M059J (cell line): ENCODE data around the gene CD74. TPM values are rescaled to one million over a fixed set of nuclear protein-coding genes. Genes with fewer than 3 reads are reported as not detected.
A peak's percentile ranks its signal among the peaks of the same experiment; 100 is the strongest.
"Not testable (repeated sequence)": the region's sequence is repeated elsewhere in the genome, so short reads cannot be mapped to it uniquely, and the experiment has no call there.

ENCODE experiments used
- DNase-seq: peaks from one replicate; pipeline ENCODE4 v3.0.0-alpha.2; 2012; ENCODE audit warnings: low read depth
- total RNA-seq: library from RNA; depleted of rRNA; stranded (reverse); fragments of >200 nt; shearing (Covaris generic); gene quantifications from 2 replicates; pipeline ENCODE4 v1.2.3, GENCODE V29; 2014; rRNA removed

The CD74 gene
- 1.8 and 6.0 TPM in 2 replicates for total RNA-seq

DNA sequence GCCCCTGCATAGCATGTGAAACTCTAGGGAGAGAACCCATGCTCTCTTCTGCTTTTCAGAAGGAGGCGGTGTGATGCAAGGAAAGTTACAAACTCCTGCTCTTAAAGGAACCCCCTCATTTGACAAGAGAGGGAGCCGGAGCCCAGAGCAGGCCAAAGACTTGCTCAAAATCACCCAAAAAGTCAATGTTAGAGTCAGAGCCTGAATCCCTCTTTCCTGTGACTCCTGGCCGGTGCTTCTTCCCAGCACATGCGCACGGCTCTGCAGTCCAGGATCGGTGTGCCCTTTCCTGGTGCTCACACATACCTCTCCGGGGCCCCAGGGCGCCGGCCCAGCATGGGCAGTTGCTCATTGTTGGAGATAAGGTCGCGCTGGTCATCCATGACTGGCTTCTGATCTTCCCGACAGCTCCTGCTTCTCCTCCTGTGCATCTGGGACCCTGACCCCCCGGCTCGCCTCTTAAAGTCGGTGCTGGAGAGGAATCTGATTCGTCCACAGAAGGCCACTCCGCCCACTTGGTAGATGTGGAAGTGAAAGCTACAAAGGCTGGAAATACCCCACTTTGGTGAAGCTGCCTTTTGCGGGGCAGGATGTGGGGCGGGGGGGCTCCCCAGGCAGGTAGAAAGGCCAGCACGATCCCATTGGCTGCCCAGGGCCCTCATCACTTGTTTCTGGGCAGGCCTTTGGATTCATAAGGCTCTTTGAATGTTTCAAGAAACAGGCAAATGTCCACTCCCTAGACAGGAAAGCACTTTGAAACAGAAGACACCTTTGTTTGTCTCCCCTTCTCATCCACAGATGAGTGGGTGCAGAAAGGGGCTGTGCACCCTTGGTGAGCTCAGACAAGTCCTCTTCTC, at the start of gene CD74:
Gene CD74, minus strand, starts transcription at position 592 of the 857 bp plus-strand sequence. Its CDS starts 161 bp downstream, at position 431.
- peak; percentile 45 for DNase-seq

DNA sequence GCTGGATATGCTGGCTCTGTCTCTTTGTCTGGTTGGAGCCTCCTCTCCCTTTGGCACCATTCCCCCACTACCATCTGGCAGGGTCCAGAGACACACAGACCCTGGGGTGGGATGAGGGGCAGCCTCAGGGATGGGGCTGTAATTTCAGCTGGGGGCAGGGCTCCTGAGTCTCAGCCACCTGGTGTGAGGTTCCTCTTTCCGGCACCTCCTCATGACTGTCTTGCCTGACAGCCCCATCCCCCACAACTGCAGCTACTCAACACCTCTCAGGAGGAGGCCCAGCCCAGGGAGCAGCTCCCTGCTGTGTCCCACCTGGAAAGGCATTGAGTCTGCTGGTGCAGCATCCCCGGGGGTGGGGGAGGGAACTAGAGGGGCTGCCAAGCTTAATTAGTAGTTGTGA, 48.5 kb upstream of the CD74 start:
- no peak for DNase-seq

DNA sequence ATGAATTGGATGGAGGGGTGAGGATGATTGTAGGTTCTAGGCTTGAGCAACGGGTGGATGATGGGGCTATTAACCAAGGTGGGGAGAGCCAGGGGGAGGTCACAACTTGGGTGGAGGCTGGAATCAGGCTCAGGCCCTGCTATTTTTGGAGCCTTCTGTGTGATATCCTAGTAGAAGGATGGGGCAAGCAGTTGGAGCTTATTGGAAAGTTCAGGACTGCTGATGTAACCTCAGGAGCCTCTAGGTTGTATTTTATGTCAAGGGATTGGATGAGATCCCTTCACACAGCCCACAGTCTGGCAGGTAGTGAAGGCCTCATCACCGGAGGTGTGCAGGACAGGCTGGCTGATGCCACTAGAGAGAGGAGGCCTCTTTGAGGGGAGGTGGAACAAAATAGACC, 48.1 kb upstream of the CD74 start:
- no peak for DNase-seq

DNA sequence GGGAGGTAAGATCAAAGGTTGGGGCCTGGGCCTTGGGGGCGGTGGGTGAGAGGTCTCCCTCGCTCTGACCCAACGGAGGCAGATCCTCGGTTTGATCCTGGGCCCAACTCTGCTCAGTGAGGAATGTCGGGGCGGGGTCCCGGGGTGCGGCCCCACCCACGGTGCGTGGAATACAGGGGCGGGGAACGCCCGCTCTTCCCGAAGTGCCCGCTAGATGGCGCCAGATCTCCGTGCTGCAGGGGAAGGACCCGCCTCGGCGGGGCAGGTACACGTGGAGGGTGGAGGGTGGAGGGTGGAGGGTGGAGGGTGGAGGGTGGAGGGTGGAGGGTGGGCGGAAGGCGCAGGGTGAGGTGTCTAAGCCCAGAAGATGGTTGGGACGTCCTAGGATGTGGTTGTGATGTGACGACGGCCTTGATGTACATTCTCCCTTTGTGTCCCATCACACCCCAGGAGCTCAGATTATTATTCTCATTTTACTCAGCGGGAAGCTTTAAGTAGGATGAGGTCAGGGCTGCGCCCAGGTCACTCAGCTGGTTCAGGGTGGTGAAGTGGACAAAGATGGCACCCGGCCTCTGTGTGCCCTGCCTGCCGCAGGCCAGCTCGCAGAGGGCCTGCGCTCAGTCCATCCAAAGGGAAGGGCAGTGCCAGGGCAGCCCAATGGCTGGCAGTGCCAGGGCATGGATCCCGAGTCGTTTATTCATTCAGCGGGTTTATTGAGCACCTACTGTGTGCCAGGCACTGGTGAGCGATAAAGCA, 46.3 kb upstream of the CD74 start:
- peak; percentile 50 for DNase-seq

DNA sequence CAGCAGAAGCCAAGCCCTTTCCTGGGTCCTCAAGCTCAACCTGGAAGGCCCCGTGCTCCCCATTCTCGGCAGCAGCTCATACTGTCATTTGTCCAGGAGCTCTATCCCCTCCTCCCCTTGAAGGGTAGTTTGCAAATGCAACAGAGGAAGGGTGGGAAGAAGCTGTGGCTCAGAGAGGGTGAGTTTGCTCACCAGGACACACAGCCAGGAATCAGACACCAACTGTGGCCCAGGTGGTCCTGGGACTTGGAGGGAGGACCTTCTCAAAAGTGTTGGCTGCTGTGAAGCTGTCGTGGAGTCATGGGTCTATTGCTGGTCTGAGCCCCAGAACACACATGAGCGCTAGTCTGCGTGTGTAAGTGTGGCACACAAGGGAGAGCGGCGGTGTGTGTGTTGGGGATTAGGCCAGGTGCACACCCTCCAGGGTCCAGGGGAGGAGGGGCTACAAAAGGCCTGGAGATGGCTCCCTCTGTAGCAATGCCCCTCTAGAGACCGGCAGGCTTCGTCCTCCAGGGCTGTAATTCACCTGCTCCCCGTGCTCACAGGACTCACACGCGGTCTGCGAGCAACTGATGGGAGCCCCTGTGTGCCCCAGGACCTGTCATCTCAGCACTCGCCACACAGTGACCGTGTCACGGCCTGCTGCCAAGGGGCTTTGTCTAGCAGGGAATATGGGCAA, 45.0 kb upstream of the CD74 start:
- no peak for DNase-seq

DNA sequence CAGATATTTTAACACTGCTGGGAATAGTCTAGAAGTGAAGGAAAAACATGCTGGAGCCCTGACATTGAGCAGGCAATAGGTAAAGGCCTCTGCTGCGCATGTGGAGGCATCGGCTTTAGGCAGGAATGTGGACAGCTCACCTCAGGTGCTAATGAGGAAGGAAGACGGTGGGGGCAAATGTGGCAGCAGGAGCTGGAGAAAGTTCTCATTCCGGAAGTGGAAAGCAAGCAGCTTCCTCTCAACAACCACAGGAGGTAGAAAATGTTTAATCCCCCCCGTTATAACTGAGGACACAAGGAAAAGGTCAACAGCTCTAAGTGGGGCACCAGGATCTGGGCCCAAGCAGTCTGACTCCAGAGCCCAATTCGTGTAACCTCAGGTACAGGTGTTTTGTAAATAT, 44.4 kb upstream of the CD74 start:
- no peak for DNase-seq

DNA sequence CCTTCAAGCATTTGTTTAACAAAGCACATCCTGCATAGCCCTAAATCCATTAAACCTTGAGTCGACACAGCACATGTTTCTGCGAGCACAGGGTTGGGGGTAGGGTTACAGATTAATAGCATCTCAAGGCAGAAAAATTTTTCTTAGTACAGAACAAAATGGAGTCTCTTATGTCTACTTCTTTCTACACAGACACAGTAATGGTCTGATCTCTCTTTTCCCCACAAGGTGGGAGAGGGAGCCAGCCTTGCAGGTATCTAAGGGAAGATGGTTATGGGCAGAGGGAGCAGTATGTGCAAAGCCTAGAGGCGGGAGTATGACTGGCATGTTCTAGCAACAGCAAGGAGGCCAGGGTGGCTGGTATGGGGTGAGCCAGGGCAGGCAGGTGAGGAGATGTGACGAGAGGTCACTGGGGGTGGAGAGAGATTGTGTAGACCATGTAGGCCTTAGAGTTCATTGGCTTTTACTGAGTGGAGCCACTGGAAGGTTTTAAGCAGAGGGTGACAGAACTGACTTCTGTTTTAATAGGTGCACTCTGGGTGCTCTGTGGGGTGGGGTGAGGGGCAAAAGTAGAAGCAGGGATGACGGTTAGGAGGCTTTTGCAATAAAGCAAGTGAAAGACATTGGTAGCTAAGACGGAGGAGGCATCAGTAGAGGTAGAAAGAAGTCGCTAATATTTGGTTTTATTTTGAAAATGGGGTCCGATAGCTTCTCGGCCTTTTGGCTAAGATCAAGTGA, 42.0 kb upstream of the CD74 start:
- DNase-seq, result no peak

DNA sequence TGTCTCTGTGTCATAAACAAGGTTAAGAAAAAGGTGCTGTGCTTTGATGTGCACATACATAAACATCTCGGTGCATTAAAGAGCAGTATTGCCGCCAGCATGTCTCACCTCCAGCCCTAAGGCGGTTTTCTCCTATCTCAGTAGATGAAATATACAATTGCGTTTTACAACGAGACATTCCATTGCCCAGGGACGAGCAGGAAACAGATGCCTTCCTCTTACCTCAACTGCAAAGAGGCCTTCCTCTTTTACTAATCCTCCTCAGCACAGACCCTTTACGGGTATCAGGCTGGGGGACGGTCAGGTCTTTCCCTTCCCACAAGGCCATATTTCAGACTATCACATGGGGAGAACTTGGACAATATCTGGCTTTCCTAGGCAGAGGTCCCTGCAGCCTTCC, 41.3 kb upstream of the CD74 start:
- DNase-seq, result not testable (repeated sequence)

DNA sequence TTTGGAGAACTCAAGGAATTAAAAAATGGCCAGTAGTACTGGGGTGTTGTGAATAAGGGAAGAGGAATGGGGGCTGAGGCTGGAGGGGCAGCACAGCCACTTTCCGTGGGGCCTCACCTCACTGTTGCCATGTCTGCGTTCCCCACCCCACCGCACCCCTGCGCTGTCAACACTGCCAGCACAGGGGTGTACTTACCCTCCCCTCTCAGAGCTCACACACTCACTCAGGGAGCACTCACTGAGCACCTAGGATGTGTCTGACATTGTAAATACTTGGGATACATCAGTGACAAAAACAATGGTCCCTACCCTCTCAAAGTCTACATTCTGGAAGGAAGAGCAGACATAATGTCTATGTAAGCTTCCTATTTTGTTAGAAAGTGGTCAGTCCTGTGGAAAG, 40.2 kb upstream of the CD74 start:
- no peak for DNase-seq

DNA sequence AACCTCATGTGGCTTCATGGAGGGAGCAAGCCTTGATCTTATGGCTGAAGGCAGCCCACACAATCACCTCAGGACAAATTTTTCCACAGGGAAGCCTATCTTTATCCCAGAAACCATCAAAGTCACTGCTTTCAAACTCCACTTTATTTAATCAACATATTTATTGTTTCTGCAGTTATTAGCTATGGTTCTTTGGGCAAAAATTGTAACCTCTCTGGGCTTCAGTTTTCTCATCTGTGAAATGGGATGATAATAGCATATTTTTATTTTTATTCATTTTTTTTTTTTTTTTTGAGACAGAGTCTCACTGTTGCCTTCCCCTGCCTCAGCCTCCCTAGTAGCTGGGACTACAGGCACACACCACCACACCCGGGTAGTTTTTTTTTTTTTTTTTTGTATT, 38.9 kb upstream of the CD74 start:
- DNase-seq, result no peak

DNA sequence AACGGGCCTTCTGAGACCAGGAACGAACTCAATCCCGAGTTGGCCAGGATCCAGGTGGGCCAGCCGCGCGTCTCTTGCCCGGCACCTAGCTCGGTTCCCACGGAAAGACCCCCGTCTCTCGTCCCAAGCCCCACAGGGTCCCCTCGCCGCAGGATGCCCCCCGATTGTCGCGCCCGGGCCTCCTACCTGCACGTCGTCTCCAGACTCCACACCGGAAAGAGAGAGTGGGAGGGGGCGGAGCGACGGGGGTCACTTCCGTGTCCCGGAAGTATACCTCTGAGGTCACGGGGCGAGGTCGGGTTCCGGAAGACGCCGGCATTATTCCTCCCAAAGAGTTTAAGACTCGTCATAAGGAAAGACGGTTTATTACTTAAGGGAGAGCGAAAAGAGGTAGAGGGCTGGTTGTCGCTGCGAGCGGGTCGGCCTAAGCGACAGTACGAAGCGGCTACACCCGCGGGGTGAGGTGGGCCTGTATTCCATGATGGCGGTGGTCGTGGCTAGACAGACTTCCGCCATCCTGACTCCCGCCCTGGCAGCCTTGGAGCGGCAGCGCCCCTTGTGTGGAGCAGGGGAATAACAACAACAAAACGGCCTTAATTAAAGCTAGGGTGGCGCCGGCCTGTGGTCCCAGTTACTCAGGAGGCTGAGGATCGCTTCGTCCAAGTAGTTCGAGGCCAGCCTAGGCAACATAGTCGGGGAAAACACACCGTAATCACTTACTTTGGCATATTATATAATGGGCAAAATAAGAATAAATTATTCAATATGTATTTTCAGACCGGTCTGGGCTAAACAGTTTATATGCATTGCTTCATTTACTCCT, 37.0 kb upstream of the CD74 start, which contains the start of gene RPS14:
Gene RPS14, minus strand, starts transcription at position 223 of the 823 bp plus-strand sequence. CDS start 2,006 bp downstream, outside the sequence.
- peak; percentile 90 for DNase-seq

DNA sequence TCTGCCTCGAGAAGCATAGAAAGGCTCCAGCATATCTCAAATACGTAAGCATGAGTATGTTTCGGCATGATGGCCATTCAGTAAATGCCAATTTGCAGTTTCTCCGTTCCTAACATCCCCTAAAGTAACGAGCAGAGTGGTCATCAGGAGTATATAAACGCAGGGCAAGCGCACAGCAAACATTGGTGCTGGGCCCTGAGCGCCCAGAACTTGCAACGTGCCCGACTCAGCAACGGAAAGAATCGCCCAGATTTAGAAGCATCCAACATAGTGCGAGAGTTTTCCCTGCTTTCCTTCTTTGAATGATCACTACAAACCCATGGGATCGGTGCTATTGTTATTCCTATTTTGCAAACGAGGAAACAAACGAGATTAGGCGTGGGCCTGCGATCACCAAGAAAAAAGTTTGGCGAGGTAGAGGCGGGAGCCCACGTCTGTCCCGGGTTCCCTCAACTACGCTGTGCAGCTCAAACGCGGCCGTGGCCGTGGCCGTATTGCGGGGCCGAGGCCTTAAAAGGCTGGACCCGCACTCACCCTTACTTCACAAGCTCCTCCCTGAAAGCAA, 36.3 kb upstream of the CD74 start:
- peak; percentile 17 for DNase-seq

DNA sequence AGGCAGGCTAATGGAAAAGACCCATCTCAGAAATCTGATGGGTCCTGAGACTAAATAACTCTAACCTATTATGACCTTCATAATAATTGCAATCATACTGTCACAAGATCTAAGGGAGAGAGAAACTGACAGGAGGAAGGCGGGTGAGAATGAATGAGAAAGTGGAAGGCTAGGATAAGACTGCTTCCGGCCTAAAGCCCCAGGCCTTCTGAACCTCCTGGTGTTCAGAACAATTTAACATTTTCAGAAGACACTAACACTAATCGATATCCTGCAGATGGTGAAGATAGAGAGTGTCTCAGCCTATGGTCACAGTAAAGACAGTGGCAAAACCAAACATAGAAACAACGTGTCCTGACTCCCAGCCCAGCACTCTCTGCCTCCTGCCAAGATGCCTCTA, 35.6 kb upstream of the CD74 start:
- no peak for DNase-seq

DNA sequence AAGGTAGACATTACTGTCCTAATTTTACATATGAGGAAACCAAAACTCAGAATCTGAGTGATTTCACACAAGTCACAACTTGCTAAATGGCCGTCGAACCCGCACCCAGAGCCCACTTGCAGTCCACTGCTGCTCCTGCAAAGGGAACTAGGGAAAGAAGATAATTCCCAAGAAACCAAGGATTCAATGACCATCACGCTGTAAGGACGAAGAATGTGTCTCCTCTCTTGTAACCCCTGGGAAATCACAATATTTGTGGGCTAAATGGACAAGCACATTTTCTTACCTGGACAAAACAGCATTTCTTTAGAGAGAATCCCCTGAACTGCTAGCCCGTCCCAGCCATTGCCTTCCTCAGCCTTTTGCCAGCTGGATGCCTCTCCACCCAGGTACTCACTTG, 34.5 kb upstream of the CD74 start:
- DNase-seq, result no peak

DNA sequence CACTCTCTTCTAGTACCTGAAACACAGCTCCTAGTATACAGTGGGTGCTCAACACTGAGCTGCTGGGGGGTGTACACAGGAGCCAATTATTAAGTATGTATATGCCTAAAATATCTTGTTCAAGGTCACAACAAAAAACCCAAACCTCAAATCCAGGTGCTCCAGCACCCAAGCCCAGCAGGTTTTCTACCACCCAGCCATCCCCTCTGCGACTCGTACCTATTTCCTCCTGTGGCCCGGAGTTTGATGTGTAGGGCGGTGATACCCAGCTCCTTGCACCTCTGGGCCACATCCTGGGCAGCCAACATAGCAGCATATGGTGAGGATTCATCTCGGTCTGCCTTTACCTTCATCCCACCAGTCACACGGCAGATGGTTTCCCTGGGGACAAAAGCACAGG, 33.9 kb upstream of the CD74 start:
- no peak for DNase-seq

DNA sequence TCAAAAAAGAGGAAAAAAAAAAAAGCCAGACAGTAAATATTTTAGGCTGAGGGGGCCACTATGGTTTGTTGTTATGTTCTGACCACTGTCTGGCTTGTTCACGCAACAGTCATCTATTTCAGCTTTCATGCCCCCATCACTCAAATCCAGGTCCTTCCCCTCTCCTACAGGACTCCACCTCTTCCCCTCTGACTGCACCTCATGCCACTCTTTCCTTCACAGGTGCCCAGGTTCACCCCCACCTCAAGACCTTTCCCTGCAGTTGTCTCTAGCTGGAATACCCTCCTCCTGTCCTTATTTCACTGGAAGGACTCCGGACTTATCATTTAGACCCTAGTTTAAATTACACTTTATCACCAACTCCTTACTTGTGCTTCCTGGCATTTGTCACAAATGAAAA, 33.4 kb upstream of the CD74 start:
- no peak for DNase-seq

DNA sequence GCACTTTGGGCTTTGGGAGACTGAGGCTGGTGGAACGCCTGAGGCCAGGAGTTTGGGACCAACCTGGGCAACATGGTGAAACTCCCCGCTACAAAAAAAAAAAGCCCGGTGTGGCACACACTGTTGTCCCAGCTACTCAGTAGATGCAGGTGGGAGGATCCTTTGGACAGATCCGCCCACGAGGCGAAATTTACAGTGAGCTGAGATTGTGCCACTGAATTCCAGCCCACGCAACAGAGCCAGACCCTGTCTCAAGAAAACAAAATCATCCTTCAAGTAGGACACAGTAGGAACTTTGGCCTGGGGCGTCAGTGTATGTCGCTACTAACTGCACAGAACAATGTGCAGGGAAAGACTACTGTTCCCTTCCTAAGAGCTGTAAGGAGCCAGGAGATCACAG, 32.1 kb upstream of the CD74 start:
- DNase-seq, result no peak

DNA sequence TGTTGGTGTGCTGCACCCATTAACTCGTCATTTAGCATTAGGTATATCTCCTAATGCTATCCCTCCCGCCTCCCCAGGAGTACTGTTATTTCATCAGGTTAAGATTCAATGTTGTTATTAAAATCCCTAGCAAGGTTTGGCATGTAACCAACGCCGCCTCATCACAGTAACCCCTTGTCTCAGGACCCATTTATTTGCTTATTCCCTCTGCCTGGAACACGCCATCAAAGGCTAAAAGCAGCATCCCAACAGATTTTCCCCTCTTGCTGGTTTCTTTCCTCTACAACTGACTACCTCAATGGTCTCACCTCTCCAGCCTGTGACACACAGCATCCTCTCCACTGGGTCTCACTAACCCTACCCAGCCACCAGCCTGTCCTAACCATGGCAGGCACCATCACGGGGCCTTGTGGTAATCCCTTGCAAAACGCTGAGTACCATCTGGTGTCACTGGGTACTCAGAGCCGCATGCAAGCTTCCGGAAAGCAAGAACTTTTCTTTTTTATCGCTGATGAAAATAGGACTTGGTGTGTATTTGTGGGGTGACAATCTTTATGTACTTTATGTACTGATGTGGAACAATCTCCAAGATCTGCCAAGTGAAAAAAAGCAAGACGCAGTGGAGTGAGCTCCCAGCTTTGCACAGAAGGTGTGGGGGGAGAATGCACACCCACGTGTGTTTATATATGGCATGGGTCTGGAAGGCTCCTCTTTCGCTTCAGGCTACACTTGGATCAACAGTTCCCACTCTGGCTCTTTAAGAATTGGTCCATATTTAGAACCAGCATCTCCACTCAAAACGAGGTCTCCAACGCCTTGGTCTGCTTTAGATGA, 30.7 kb upstream of the CD74 start:
- DNase-seq, result peak; percentile 24

DNA sequence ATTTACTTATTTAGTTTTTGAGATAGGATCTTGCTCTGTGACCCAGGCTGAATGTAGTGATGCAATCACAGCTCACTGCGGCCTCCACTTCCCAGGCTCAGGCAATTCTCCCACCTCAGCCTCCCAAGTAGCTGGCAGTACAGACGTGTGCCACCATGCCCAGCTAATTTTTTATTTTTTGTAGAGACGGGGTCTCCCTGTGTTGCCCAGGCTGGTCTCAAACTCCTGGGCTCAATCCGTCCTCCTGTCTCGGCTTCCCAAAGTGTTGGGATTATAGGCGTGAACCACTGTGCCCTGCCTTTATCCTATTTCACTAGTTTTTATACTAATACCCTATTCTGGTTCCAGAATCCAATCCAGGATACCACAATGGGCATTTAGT, 30.0 kb upstream of the CD74 start:
- no peak for DNase-seq
